ENCODE measurements around the gene DYRK2. TPM values are rescaled to one million over a fixed set of nuclear protein-coding genes. Genes with fewer than 3 reads are reported as not detected.

DYRK2 gene
- polyA plus RNA-seq, 3 donors, result 7.5 to 12.5 (median 9.7) TPM

DNA sequence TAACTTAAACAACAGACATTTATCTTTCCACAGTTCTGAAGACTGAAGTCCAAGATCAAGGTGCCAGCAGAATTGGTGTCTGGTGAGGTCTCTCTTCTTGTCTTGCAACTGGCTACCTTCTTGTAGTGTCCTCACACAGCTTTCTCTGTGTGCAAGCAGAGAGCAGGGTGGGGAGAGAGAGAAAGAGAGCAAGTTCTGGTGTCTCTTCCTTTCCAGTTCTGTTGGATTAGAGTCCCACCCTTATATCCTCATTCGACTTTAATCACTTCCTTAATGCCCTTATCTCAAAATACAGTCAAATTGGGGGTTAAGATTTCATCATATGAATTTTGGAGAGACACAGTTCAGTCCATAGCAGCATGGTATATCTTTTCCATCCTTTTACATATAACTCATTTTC is 40.8 kb downstream of the DYRK2 start:
- TF ChIP-seq, protein P1, sequence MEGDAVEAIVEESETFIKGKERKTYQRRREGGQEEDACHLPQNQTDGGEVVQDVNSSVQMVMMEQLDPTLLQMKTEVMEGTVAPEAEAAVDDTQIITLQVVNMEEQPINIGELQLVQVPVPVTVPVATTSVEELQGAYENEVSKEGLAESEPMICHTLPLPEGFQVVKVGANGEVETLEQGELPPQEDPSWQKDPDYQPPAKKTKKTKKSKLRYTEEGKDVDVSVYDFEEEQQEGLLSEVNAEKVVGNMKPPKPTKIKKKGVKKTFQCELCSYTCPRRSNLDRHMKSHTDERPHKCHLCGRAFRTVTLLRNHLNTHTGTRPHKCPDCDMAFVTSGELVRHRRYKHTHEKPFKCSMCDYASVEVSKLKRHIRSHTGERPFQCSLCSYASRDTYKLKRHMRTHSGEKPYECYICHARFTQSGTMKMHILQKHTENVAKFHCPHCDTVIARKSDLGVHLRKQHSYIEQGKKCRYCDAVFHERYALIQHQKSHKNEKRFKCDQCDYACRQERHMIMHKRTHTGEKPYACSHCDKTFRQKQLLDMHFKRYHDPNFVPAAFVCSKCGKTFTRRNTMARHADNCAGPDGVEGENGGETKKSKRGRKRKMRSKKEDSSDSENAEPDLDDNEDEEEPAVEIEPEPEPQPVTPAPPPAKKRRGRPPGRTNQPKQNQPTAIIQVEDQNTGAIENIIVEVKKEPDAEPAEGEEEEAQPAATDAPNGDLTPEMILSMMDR (IDR thresholded peaks at IDR 0.05), result no peak
- peaks cover under 1 to 13% (median 10%) of the 10 kb centered on the region in 3 donors for H3K27me3 Mint-ChIP-seq (ENCODE audit: low read depth in 3 of 3)
- H3K4me1 Mint-ChIP-seq, result no peaks in the 10 kb centered on the region
- Histone ChIP-seq H4K20me1 (ENCODE audit: insufficient read depth, low read length) (no peaks in the 10 kb centered on the region), H3K9ac (ENCODE audit: insufficient read depth, low read length, poor library complexity, severe bottlenecking) (no peak overlapping the region), H3K9me3 (replicated peaks in 1 of 2; ENCODE audit: control insufficient read depth in 1 of 2, insufficient read depth in 1 of 2, low read length in 2 of 2) (no peaks in the 10 kb centered on the region), H3K27me3 (ENCODE audit: control insufficient read depth in 2 of 2, insufficient read depth in 2 of 2, low read length in 2 of 2) (no peaks in the 10 kb centered on the region), H2AFZ (ENCODE audit: insufficient read depth, low read depth, low read length, poor library complexity, severe bottlenecking) (no peak overlapping the region), H3K4me2 (replicated peaks; ENCODE audit: extremely low read depth, low read length, poor library complexity, severe bottlenecking) (no peak overlapping the region), H3K36me3 (replicated peaks in 1 of 2; ENCODE audit: control insufficient read depth in 1 of 2, insufficient read depth in 2 of 2, low read length in 2 of 2) (no peaks in the 10 kb centered on the region), H3K79me2 (ENCODE audit: insufficient read depth, low read length) (no peaks in the 10 kb centered on the region), H3K27ac (ENCODE audit: low read depth in 1 of 2, low read length in 2 of 2) (no peak overlapping the region), H3K4me1 (ENCODE audit: control insufficient read depth in 1 of 2, insufficient read depth in 2 of 2, low read length in 2 of 2) (no peaks in the 10 kb centered on the region), H3K4me3 (replicated peaks in 1 of 3; ENCODE audit: low read depth in 2 of 3, low read length in 3 of 3) (no peak overlapping the region)
- H3K27ac Mint-ChIP-seq, result no peak overlapping the region
- no CpG with 5 or more reads among the region's 1 CpG for WGBS (ENCODE audit: insufficient coverage)
- no peak for DNase-seq
- H3K36me3 Mint-ChIP-seq, result no peaks in the 10 kb centered on the region
- intact Hi-C loops (cut with micrococcal nuclease), result no loop called here
- H3K9me3 Mint-ChIP-seq, result peaks cover 0 to 3% (median 2%) of the 10 kb centered on the region in 7 donors
- H3K4me3 Mint-ChIP-seq, result no peak overlapping the region

DNA sequence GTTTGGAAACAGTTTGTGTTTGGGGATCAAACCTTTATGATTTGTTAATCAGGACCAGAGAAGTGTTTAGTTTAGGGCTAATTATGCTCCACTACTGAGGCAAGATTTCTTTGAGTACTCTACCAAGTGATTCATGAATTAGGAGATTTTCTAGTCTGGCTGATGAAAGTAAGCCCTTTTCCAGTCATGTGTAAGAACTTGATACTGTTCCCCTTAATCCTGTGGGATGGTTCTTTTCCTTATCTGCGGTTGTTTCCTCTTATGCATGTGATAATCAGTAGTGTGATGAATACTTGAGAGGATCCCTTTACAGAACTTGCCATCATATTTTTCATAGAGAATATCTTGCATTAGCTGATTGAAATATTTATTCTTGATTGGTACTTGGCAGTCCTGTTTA is 42.1 kb downstream of the DYRK2 start:
- intact Hi-C loops (cut with micrococcal nuclease), result no loop called here
- no peak for DNase-seq
- peaks cover 2 to 13% (median 13%) of the 10 kb centered on the region in 3 donors for H3K27me3 Mint-ChIP-seq (ENCODE audit: low read depth in 3 of 3)

More for the DNA sequence above, 42.1 kb downstream of the DYRK2 start:
- Histone ChIP-seq H3K4me1 (ENCODE audit: control insufficient read depth in 1 of 2, insufficient read depth in 2 of 2, low read length in 2 of 2) (no peaks in the 10 kb centered on the region), H4K20me1 (ENCODE audit: insufficient read depth, low read length) (no peaks in the 10 kb centered on the region), H3K27me3 (ENCODE audit: control insufficient read depth in 2 of 2, insufficient read depth in 2 of 2, low read length in 2 of 2) (no peaks in the 10 kb centered on the region), H3K27ac (ENCODE audit: low read depth in 1 of 2, low read length in 2 of 2) (no peak overlapping the region), H3K4me3 (replicated peaks in 1 of 3; ENCODE audit: low read depth in 2 of 3, low read length in 3 of 3) (no peak overlapping the region), H2AFZ (ENCODE audit: insufficient read depth, low read depth, low read length, poor library complexity, severe bottlenecking) (no peak overlapping the region), H3K9ac (ENCODE audit: insufficient read depth, low read length, poor library complexity, severe bottlenecking) (no peak overlapping the region), H3K79me2 (ENCODE audit: insufficient read depth, low read length) (no peaks in the 10 kb centered on the region), H3K36me3 (replicated peaks in 1 of 2; ENCODE audit: control insufficient read depth in 1 of 2, insufficient read depth in 2 of 2, low read length in 2 of 2) (no peaks in the 10 kb centered on the region), H3K9me3 (replicated peaks in 1 of 2; ENCODE audit: control insufficient read depth in 1 of 2, insufficient read depth in 1 of 2, low read length in 2 of 2) (no peaks in the 10 kb centered on the region), H3K4me2 (replicated peaks; ENCODE audit: extremely low read depth, low read length, poor library complexity, severe bottlenecking) (no peak overlapping the region)
- Mint-ChIP-seq H3K9me3 (peaks cover 0 to 3% (median 2%) of the 10 kb centered on the region in 7 donors), H3K4me3 (no peak overlapping the region), H3K4me1 (no peaks in the 10 kb centered on the region), H3K27ac (no peak overlapping the region), H3K36me3 (no peaks in the 10 kb centered on the region)
- WGBS (ENCODE audit: insufficient coverage), result no CpG with 5 or more reads among the region's 1 CpG
- TF ChIP-seq, protein P1 (IDR thresholded peaks at IDR 0.05), result no peak

Measured in CD14-positive monocyte (primary cell).